K562 (cell line): ENCODE measurements around the gene CARMIL1. TPM values are rescaled to one million over a fixed set of nuclear protein-coding genes. Genes with fewer than 3 reads are reported as not detected.
A peak's percentile ranks its signal among the peaks of the same experiment; 100 is the strongest.

Experiments
- ATAC-seq: fragments of 200-7000 bp; cut with Tn5 transposase; 3 replicates; pipeline ENCODE4 v1.9.1; 2020; ENCODE audit warnings: moderate library complexity
- BruUV-seq: library from RNA; stranded (reverse); fragments of 400-500 nt; replicated peaks from 2 replicates; lab custom pipeline; 2021; lab: Mats Ljungman, UMichigan
- CTCF ChIA-PET: fragments of 300-600 bp; formaldehyde crosslinking; extraction: SDS; loops from one replicate; lab custom pipeline; 2021; ENCODE audit warnings: low intra/inter-chr PET ratio; lab: Yijun Ruan, JAX
- POLR2A ChIA-PET: fragments of 300-600, 350-650 bp; sonication (Branson Sonifier 250); formaldehyde crosslinking; extraction: SDS; loops from one replicate; lab custom pipeline; 2021; ENCODE audit warnings: antibody characterized with exemption, inconsistent platforms; lab: Yijun Ruan, JAX
- DNase-seq, 4 experiments: peaks; one replicate each; pipeline versions ENCODE4 v3.0.0 to v3.0.0-alpha.2; 2011 to 2018; ENCODE audit warnings: low spot score in 3 of 4, mixed read lengths in 3 of 4; ENCODE audit errors: extremely low read depth in 1 of 4
- FAIRE-seq: peaks from 2 replicates; lab custom pipeline; 2011; peaks lifted over from hg19 to GRCh38; lab: Jason Lieb, UNC
- H2AFZ ChIP-seq: 2 replicates; pipeline ENCODE4 v1.6.0; 2011; ENCODE audit warnings: low read depth, low read length, control low read depth, inconsistent platforms
- H3K27ac ChIP-seq: fragments of 200-600 bp; 3 replicates; pipeline ENCODE4 v1.8.0; 2011; ENCODE audit warnings: low read depth, mild to moderate bottlenecking, control low read depth, inconsistent platforms, low read length, moderate library complexity, mixed read lengths; ENCODE audit errors: extremely low read depth
- H3K27me3 ChIP-seq, 2 experiments: fragments of 300-600 bp in 1 of 2; 2 replicates in 1 of 2; 3 replicates in 1 of 2; pipeline versions ENCODE4 v1.6.0 to v1.8.0; 2011; ENCODE audit warnings: inconsistent platforms in 2 of 2, low read length in 2 of 2, mild to moderate bottlenecking in 1 of 2, mixed read lengths in 1 of 2, moderate library complexity in 1 of 2; ENCODE audit not compliant: control insufficient read depth in 2 of 2, insufficient read depth in 2 of 2
- H3K36me3 ChIP-seq: fragments of 300-600 bp; 3 replicates; pipeline ENCODE4 v1.8.0; 2011; ENCODE audit warnings: mild to moderate bottlenecking, low read length, inconsistent platforms; ENCODE audit not compliant: control insufficient read depth, insufficient read depth
- H3K4me1 ChIP-seq, 2 experiments: fragments of 200-600 bp in 1 of 2; replicated peaks in 1 of 2; 2 replicates in 1 of 2; 3 replicates in 1 of 2; pipeline versions ENCODE4 v1.5.1 to v1.8.0; 2011; ENCODE audit warnings: inconsistent platforms in 2 of 2, low read length in 2 of 2, mild to moderate bottlenecking in 1 of 2, mixed read lengths in 1 of 2, moderate library complexity in 1 of 2; ENCODE audit not compliant: control insufficient read depth in 2 of 2, insufficient read depth in 2 of 2
- H3K4me2 ChIP-seq: 2 replicates; pipeline ENCODE4 v1.6.1; 2011; ENCODE audit warnings: low read length, control low read depth, inconsistent platforms, mixed read lengths; ENCODE audit not compliant: insufficient read depth
- H3K4me3 ChIP-seq: fragments of 200-600 bp; sonication (generic), shearing (Covaris generic); 2 replicates; pipeline ENCODE4 v1.5.1; 2016; ENCODE audit warnings: control low read depth, inconsistent platforms
- H3K79me2 ChIP-seq: fragments of 200-600 bp; 3 replicates; pipeline ENCODE4 v1.8.0; 2011; ENCODE audit warnings: low read length, inconsistent platforms; ENCODE audit not compliant: control insufficient read depth, insufficient read depth
- H3K9ac ChIP-seq, 2 experiments: 2 replicates each; pipeline versions ENCODE4 v1.6.0 to v1.6.1; 2011; ENCODE audit warnings: low read depth in 2 of 2, low read length in 2 of 2, control low read depth in 1 of 2, inconsistent platforms in 1 of 2, mild to moderate bottlenecking in 1 of 2, mixed read lengths in 1 of 2; ENCODE audit not compliant: insufficient read depth in 1 of 2
- H3K9me1 ChIP-seq: one replicate; pipeline ENCODE4 v1.6.0; 2011; ENCODE audit warnings: inconsistent platforms, mild to moderate bottlenecking, low read length, moderate library complexity; ENCODE audit not compliant: control insufficient read depth, insufficient read depth
- H3K9me3 ChIP-seq: replicated peaks from 2 replicates; pipeline ENCODE4 v1.5.1; 2011; ENCODE audit warnings: low read depth, low read length, inconsistent platforms; ENCODE audit not compliant: control insufficient read depth, insufficient read depth
- H4K20me1 ChIP-seq: replicated peaks from 2 replicates; pipeline ENCODE4 v1.6.1; 2011; ENCODE audit warnings: low read length, inconsistent platforms, mixed read lengths; ENCODE audit not compliant: control insufficient read depth, insufficient read depth
- BCOR ChIP-seq: fragments of 450-650 bp; IDR thresholded peaks from 2 replicates; pipeline ENCODE4 v1.6.1; 2016
- FOSL1 ChIP-seq: fragments of 200-800 bp; sonication (Bioruptor generic); conservative IDR thresholded peaks from 2 replicates; pipeline ENCODE4 v1.6.1; 2016; ENCODE audit warnings: missing genetic modification characterization, missing compliant biosample characterization
- JUN ChIP-seq, 2 experiments: sonication (generic) in 1 of 2; formaldehyde crosslinking in 1 of 2; IDR thresholded peaks; 2 replicates each; pipeline versions ENCODE4 v1.6.1 to v1.8.0; 2012 to 2022; ENCODE audit warnings: borderline replicate concordance in 2 of 2, mild to moderate bottlenecking in 2 of 2, improper control_type of control experiment in 1 of 2, low read depth in 1 of 2, low read length in 1 of 2, missing genetic modification reagents in 1 of 2
- JUND ChIP-seq, 2 experiments: IDR thresholded peaks; 2 replicates in 1 of 2; 3 replicates in 1 of 2; pipeline ENCODE4 v1.6.1; 2011; ENCODE audit warnings: borderline replicate concordance in 2 of 2, low read depth in 2 of 2, low read length in 2 of 2, improper control_type of control experiment in 1 of 2, missing biosample characterization in 1 of 2, missing genetic modification characterization in 1 of 2, missing genetic modification reagents in 1 of 2
- SP1 ChIP-seq: sonication (generic); formaldehyde crosslinking; IDR thresholded peaks from 2 replicates; pipeline ENCODE4 v1.8.1; 2022; ENCODE audit warnings: mild to moderate bottlenecking, missing genetic modification reagents
- TAF15 ChIP-seq: fragments of 200-400 bp; formaldehyde crosslinking; IDR thresholded peaks from 2 replicates; pipeline ENCODE4 v1.6.1; 2017; ENCODE audit warnings: mild to moderate bottlenecking, low read depth, low read length, moderate library complexity
- ZC3H8 ChIP-seq: fragments of 450-650 bp; IDR thresholded peaks from 2 replicates; pipeline ENCODE4 v1.6.1; 2017
- ZNF24 ChIP-seq: fragments of 450-650 bp; IDR thresholded peaks from 2 replicates; pipeline ENCODE4 v1.6.1; 2016
- ZNF764 ChIP-seq: fragments of 250-450 bp; sonication (Bioruptor Pico); IDR thresholded peaks from 2 replicates; pipeline ENCODE4 v1.4.0; 2020; ENCODE audit warnings: low read depth, mild to moderate bottlenecking, moderate library complexity
- WGBS: fragments of 100-300 bp; shearing (Covaris generic); methylation state at CpG from one replicate; pipeline ENCODE4 v1.1.6; 2016; ENCODE audit warnings: low coverage, mixed read lengths; ENCODE audit not compliant: insufficient coverage; ENCODE audit errors: missing lambda C conversion rate; 5-methylcytosine and 5-hydroxymethylcytosine counted together
- in situ Hi-C: fragments of 300-500 bp; cut with MboI; formaldehyde crosslinking; loops from 4 replicates; pipeline ENCODE4 v1.15.0; 2018; ENCODE audit warnings: inconsistent platforms, mixed read lengths
- intact Hi-C: fragments of 100-400 bp; cut with micrococcal nuclease; formaldehyde crosslinking; loops from 2 replicates; pipeline ENCODE4 v1.14.2; 2022
- polyA plus RNA-seq, 8 experiments: library from polyadenylated mRNA; depleted of rRNA in 4 of 8; stranded (reverse) in 5 of 8; unstranded in 3 of 8; fragments of >200 nt; fragmentation: Nextera tagmentation in 2 of 8; fragmentation: Illumina TruSeq in 1 of 8; extraction: Ambion mirVana in 2 of 8; extraction: Trizol in 1 of 8; gene quantifications; 2 replicates each; pipeline versions ENCODE4 v1.2.1 to v1.2.3, GENCODE V29; 2011 to 2014; ENCODE audit warnings: inconsistent platforms in 1 of 8, missing spikeins in 1 of 8
- total RNA-seq, 7 experiments: library from RNA; depleted of rRNA in 6 of 7; stranded (reverse); fragments of >200 nt in 6 of 7; fragmentation: Illumina TruSeq in 2 of 7; extraction: Trizol in 2 of 7; gene quantifications; 2 replicates each; pipeline versions ENCODE4 v1.2.1 to v1.2.3, GENCODE V29; 2011 to 2021; ENCODE audit warnings: low replicate concordance in 1 of 7
- TF ChIP-seq, protein P1 (sequence below), 2 experiments: fragments of 450-650 bp in 1 of 2; sonication (generic) in 1 of 2; formaldehyde crosslinking in 1 of 2; IDR thresholded peaks in 1 of 2; conservative IDR thresholded peaks in 1 of 2; 2 replicates each; pipeline versions ENCODE4 v1.6.1 to v1.8.1; 2016 to 2023; ENCODE audit warnings: mild to moderate bottlenecking in 2 of 2, moderate library complexity in 2 of 2, inconsistent platforms in 1 of 2, missing genetic modification reagents in 1 of 2
- TF ChIP-seq, protein P2 (sequence below): sonication (generic); formaldehyde crosslinking; IDR thresholded peaks from 2 replicates; pipeline ENCODE4 v1.8.1; 2023; ENCODE audit warnings: mild to moderate bottlenecking, missing genetic modification reagents

Gene CARMIL1
- total and polyA plus RNA-seq, 9 of the 15 experiments (the other 6 are each of a cell fraction or from before 2014, with no cell fraction given), result 0.04 to 0.32 (median 0.10) TPM; not detected in 1

- H3K4me1 ChIP-seq, result no peaks in the 10 kb centered on the region
- H3K27me3 ChIP-seq, result no peaks in the 10 kb centered on the region; a peak in 1 of 5 replicates
- no peak overlapping the region for H3K4me2 ChIP-seq
- CTCF ChIA-PET, result no interaction called here
- POLR2A ChIA-PET, result interaction anchor here (0.6 kb wide), 1 partner anchor 10 kb away, joined by 3 read pairs; no protein-coding TSS in a partner anchor
- H3K79me2 ChIP-seq, result no peaks in the 10 kb centered on the region
- H3K9ac ChIP-seq, result no peak overlapping the region
- H3K4me3 ChIP-seq, result no peak overlapping the region
- H3K9me1 ChIP-seq, result no peaks in the 10 kb centered on the region
- no peak overlapping the region for H2AFZ ChIP-seq
- FAIRE-seq (no peak), ATAC-seq (no peak), DNase-seq (peak in 1 of 4 experiments; percentile 12)
- 0% methylated on average over 2 of the region's 2 CpGs for WGBS
- intact Hi-C loops, result no loop called here
- TF ChIP-seq JUND (IDR thresholded peaks at IDR 0.05; ENCODE audit: borderline replicate concordance, low read depth, low read length), result peak; percentile 71; the same call in 1 of the 2 replicates
- peak; percentile 72; the same call in 2 of the 3 replicates for TF ChIP-seq JUND (tag; IDR thresholded peaks at IDR 0.05; ENCODE audit: borderline replicate concordance, low read depth, low read length)
- TF ChIP-seq, protein P1, sequence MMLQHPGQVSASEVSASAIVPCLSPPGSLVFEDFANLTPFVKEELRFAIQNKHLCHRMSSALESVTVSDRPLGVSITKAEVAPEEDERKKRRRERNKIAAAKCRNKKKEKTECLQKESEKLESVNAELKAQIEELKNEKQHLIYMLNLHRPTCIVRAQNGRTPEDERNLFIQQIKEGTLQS (IDR thresholded peaks at IDR 0.05), result peak; percentile 68
- TF ChIP-seq, protein P1 (CRISPR knock-in tag; conservative IDR thresholded peaks at IDR 0.05), result no peak
- TF ChIP-seq ZNF24, result no peak
- TF ChIP-seq ZNF764, result no peak
- TF ChIP-seq BCOR, result no peak
- TF ChIP-seq TAF15, result no peak
- no peak for TF ChIP-seq ZC3H8
- peak; percentile 94 for TF ChIP-seq FOSL1 (tag)
- no peak for TF ChIP-seq SP1 (CRISPR knock-in tag)
- TF ChIP-seq JUN (IDR thresholded peaks at IDR 0.05; ENCODE audit: borderline replicate concordance, low read depth, low read length), result peak; percentile 65; the same call in 1 of the 2 replicates
- TF ChIP-seq JUN (CRISPR knock-in tag; IDR thresholded peaks at IDR 0.05; ENCODE audit: borderline replicate concordance), result no peak
- TF ChIP-seq, protein P2, sequence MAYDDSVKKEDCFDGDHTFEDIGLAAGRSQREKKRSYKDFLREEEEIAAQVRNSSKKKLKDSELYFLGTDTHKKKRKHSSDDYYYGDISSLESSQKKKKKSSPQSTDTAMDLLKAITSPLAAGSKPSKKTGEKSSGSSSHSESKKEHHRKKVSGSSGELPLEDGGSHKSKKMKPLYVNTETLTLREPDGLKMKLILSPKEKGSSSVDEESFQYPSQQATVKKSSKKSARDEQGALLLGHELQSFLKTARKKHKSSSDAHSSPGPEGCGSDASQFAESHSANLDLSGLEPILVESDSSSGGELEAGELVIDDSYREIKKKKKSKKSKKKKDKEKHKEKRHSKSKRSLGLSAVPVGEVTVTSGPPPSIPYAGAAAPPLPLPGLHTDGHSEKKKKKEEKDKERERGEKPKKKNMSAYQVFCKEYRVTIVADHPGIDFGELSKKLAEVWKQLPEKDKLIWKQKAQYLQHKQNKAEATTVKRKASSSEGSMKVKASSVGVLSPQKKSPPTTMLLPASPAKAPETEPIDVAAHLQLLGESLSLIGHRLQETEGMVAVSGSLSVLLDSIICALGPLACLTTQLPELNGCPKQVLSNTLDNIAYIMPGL (CRISPR knock-in tag), result no peak
- H3K9me3 ChIP-seq, result no peaks in the 10 kb centered on the region
- no TSS peak for BruUV-seq
- in situ Hi-C loops, result no loop called here
- no peak overlapping the region for H3K27ac ChIP-seq
- no peaks in the 10 kb centered on the region for H4K20me1 ChIP-seq
- H3K36me3 ChIP-seq, result no peaks in the 10 kb centered on the region
These were observed 179.3 kb downstream of the CARMIL1 start for GRCh38 chr6:25458485-25458884.
